Breast epithelium (tissue), 3 donors: ENCODE results near the gene HOXB6.

Experiments used
- CTCF ChIP-seq, 3 donors: fragments of 450-650 bp; IDR thresholded peaks; one replicate each; pipeline ENCODE4 v1.5.1; 2016 to 2017; ENCODE audit warnings: antibody characterized with exemption in 3 of 3, mild to moderate bottlenecking in 3 of 3, moderate library complexity in 3 of 3
- POLR2A ChIP-seq: fragments of 450-650 bp; IDR thresholded peaks from one replicate; pipeline ENCODE4 v1.6.1; 2016; ENCODE audit warnings: antibody characterized with exemption, mild to moderate bottlenecking, moderate library complexity
- POLR2AphosphoS5 ChIP-seq, 3 donors: sonication (generic); formaldehyde crosslinking; IDR thresholded peaks; one replicate each; pipeline ENCODE4 v1.6.1; 2017; ENCODE audit warnings: antibody characterized with exemption in 3 of 3

GRCh38 chr17:48570325-48571023, 34.3 kb downstream of the HOXB6 start:
- TF ChIP-seq CTCF (IDR thresholded peaks at IDR 0.05) (no peak), POLR2A (no peak), POLR2AphosphoS5 (IDR thresholded peaks at IDR 0.05) (no peak)
